CD4-positive, alpha-beta T cell treated with Interleukin-10 for 1 hour (primary cell): ENCODE data around the gene TPPP.
"Not testable (repeated sequence)": the region's sequence is repeated elsewhere in the genome, so short reads cannot be mapped to it uniquely, and the experiment has no call there.

Source experiments
- DNase-seq: peaks from one replicate; pipeline ENCODE4 v3.0.0-alpha.2; 2020

Gene TPPP

GRCh38 chr5:692529-693041 lies 567 bp downstream of the TPPP start:
- peak; percentile 50 for DNase-seq

- DNase-seq: no peak
Measured at GRCh38 chr5:691817-692528, 1.2 kb downstream of the TPPP start.

DNA sequence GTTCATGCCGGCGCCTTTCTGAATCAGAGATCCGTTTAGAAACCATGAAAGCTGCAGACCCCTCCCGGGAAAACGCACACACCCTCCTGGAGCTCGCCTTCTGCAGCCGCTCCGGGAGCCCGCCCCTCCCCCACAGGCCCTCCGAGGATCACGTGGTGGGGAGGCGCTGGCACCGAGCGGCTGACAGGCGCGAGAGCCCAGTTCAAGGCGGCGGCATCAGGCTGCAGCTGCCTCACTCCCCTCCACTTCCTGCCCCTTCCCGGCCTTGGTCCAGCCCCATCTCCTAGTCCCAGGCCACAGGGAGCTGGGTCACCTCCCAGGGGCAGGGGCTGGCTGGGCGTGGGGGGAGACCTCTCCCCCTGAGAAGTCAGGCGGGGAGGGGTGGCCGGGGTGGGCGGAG lies 2.1 kb downstream of the TPPP start:
- not testable (repeated sequence) for DNase-seq

- not testable (repeated sequence) for DNase-seq
Measured at GRCh38 chr5:690293-690692, 2.9 kb downstream of the TPPP start.

DNA sequence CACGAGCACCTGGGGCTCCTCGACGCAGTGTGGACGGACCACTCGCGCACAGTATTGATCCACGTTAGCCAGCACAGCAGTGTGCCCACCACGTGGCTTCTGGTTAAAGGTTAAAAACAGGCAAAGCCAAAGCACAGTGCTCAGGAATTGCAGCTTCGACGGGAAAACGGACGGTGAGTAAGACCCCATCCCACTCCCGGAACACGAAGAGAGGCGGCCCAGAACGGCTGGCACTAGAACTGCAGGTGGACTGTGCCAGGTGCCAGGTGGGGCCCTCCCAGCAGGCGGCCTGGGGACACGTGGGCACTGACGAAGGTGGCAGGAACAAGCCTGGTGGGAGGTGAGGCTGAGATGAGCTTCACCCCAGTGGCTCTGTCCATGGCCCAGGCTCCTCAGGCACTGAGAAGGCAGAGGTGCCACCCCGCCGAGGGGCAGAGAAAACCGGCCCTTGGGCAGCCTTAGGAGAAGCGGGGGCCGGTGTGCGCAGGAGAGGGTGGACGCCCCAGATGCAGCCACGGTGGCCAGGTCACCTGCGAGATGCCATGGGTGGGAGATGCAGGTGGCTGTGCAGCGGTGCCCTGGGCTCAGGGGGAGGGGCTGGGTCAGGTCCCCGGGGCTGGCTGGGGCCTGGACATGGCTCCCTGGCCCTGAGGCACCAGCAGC lies 4.7 kb downstream of the TPPP start:
- DNase-seq: not testable (repeated sequence)

DNA sequence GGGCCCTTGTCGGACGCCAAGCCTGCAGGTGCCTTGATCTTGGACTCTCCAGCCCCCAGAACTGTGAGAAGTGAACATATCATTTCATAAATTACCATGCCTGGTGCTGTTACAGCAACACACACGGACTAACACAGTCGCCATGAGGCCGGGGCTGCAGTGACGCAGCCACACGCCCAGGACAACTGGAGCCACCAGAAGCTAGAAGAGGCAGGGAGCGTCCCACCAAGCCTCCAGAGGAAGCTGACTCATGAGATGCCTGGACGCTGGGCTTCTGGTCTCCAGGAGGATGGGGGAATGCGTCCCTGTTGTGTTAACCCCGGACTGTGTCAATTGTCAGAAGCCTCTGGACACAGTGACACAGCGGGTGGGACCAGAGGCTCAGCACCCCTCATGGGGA lies 6.2 kb downstream of the TPPP start:
- not testable (repeated sequence) for DNase-seq

DNA sequence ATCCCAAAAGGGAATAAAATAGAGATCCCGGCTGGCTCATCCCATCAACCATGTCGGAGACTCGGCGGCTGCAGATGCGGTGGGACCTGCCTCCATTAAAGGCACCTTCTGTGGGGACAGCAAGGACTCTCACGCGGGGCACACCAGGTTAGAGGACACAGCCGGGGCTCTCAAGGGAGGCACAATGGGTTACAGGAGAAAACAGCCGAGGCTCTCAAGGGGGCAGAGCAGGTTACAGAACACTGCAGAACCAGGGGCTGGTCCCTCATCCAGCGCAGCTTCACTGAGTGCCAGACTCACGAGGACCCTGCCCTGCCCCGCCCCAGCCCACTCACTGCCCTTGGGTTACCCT lies 7.0 kb downstream of the TPPP start:
- not testable (repeated sequence) for DNase-seq

DNA sequence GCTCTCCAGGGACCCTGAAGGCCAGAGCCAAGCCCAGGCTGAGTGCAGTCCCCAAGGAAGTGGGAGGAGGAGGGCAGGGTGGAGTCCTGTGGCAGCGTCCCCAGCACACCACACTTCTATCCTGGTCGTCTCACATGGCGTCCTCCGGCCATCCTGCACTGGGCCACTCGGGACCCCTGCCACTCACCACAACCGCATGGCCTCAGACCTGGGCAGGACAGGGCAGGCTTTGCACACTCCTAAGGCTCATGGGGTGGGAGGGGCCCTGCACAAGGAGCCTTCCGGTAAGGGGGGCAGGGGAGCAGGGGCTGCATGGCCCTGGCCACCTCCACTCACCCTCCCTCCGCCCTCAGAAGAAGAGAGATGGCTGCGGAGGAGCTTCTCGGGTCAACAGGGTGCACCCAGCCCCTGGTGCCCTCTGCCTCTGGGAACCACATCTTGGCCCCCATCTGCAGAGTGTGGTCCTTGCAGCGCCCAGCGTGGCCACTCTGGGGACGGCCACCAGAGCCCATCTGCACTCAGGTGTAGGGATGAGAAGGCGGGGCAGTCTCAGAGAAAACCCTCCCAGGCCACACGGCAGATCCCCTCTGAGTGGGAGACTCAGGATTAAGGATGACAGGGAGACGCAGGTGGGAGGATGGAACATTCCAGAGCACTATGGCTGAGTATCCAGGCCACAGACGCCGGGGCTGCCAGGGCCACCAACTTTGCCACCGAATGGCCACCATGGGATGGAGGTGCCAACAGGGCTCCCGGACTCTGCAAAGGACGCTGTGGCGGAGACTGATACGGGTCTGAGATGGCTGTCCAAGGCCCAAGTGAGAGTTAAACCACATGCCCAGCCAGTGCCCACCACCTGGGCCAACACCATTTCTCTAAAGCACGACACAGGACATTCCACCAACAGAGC lies 7.6 kb downstream of the TPPP start:
- no peak for DNase-seq

- no peak for DNase-seq
Measured at GRCh38 chr5:684751-685216, 8.4 kb downstream of the TPPP start.

DNA sequence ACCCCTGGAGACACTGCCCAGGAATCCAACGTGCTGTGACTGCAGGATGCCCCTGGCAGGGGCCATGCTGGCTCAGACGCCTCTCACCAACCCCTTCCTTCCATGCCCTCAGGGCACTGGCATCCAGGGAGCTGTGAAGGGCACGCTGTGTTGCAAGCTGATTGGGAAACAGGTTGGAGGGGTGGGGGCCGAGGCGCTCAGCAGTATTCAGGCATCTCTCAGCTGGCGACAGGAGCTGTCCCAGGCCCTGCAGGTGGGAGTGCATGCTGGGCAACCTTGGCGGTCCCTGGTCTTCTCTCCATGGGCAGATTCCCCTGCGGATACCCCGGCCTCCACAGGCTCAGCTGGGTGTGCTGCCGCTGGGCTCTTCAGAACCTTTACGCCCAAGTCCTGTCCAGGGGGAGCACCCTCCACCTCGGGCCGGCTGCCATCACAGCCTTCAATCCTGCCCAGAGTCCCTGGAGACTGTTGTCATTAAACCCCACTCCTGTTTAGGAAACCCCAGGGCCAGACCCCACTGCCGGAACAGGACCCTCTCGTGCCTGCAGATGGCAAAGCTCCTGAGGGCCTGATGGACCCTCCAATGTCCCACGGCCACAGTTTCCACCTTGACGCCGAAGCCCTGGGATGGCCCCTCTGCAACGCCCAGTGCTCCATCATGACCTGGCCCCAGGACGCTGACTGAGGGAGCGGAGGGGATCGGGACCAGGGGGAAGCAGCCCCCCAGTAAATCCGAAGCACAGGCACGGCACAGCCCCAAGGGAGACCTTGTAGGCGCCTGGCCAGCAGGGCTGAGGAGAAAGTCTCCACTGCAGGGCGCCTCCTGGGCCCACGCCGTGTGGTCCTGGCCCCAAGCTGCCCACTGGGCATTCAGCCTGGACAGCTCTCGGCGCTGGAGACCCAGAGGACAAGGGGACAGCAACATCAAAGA lies 9.3 kb downstream of the TPPP start:
- DNase-seq: no peak

DNA sequence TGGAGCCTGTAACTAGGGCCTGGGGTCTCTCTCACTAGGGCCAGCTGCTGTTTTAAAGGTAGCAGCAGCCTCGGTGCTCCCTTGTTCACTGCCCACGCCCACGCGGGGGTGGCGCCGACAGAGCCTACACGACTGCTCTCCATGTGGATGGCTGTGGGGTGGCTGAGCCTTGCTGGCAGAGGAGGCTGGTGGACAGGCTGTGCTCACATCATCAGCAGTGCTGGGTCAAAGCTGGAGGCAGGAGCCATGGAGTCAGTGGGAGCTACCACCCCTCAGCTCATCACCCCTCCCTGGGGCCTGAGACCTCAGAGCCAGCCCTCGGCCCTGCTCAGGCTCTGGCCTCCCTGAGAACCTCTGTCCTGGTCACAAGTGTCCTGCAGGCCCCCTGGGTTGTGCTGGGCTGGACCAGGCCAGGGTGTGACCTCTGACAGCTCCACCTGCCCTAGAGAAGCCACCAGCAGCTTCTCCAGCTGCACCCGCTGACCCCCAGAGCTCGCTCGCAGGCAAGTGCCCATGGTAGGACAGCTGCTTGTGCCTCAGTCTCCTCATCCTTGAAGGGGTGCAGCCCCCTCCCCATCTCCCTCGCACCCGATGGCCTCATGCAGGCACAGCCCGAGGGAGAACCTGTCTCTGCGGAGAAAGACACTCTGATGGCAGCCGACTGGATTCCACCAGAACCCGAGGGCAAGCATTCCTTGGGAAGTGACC lies 10.3 kb downstream of the TPPP start:
- not testable (repeated sequence) for DNase-seq

DNA sequence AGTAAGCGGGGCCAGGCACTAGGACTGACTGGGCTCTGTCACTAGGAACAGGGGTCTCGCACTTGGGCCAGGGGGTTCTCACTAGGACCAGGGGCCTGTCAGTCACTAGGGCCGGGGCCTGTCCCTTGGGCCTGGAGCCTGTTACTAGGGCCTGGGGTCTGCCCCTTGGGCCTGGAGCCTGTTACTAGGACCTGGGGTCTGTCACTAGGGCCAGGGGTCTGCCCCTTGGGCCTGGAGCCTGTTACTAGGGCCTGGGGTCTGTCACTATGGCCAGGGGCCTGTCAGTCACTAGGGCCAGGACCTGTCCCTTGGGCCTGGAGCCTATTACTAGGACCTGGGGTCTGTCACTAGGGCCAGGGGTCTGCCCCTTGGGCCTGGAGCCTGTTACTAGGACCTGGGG lies 10.9 kb downstream of the TPPP start:
- DNase-seq: not testable (repeated sequence)

- not testable (repeated sequence) for DNase-seq
Measured at GRCh38 chr5:681317-682191, 11.6 kb downstream of the TPPP start.

DNA sequence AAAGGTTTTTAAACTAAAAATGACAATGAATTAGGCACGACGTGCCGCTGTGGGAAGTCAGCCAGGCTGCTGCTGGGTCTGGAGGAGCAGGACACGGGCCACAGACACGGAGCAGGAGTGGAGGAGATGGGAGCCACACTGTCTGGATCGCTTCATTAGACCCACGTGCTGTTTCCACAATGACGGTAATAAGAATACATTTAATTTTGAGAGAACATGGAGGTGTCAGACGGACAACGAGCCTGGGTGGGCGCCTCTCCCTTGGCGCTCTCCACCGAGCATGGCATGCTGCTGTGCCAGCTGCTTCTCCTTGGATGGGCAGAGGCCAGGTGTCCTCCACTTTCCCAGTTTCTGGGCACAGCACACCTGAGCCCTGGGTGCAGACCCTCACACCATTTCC lies 12.3 kb downstream of the TPPP start:
- DNase-seq: not testable (repeated sequence)

DNA sequence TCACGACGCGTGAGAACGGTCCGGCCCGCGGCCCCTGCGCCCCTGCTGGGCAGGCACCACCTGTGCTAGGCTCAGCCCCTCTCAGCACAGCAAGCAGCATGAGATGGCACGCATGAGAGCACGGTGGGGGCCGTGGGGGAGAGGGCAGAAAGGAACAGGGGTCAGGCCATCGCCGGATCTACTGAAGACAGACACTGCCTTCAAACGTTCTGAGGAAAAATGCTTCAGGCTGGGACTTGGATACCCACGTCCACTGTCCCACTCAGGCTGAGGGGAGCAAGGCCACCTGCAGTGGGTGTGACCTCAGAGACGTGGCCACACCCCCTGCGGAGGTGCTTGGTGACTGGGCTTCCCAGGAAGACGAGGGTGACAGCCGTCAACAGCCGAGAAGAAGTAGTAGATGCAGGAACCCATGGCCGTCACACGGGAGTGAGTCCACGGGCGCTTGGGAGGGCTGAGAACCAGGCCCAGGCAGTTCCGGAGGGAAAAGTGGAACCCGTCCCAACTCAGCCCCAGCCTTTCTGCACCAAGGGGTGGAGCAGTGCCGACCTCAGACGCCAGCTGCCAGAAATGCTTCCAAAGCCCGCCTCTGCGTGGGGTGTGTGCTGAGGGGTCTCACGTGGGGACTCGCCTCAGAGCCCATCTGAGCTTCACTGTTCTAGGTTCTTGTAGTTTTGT lies 12.9 kb downstream of the TPPP start:
- not testable (repeated sequence) for DNase-seq

DNA sequence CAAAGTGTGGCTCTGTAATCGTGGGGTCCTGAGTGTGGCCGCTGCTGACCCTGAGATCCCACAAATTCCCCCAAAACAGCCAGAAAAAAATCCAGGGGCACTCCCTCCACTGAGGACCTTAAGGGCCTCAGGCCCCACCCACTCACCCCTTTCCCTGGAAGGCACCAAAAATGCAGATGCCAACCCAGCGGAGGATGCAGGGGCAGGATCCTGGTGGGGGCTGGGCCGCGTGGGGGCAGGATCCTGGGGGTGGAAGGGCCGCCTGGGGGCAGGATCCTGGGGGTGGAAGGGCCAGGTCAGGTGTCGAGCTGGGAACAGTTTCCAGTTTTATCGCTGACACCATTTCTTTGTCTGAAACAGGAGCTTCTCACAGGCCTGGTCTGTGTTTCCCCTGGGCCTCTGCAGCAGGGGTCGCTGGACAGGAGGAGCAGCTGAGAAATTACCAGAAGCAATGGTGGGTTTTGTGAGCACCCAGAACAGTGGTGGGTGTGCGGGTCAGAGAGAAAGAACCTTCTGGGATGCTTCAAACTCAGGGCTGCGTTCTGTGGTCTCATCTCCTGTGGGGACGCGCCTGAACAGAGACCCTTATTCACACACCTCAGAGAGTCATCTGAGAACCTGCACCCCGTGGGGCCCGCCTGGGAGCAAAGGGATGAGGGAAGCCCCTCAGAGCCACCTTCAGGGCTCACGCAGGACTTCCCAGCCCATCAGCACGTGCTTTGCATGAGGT lies 13.8 kb downstream of the TPPP start:
- not testable (repeated sequence) for DNase-seq

DNA sequence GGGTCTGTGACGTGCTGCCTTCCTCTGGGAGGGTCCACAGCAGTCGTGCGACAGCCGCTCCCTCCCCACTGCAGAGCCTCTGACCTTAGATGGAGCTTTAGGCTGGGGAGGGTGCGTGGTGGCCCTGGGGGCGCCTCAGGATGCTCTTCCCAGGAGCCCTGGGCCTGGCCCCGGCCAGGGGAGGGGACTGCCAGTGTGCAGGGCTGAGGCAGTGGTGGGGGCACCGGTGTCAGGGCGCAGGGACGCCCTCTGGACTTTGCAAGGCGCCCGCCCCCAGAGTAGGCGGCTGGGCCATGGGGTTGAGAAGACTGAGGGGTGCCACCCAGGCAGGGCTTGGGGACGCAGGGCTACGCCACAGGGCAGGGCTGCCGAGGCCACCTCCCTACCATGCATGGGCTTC lies 14.6 kb downstream of the TPPP start:
- not testable (repeated sequence) for DNase-seq

DNA sequence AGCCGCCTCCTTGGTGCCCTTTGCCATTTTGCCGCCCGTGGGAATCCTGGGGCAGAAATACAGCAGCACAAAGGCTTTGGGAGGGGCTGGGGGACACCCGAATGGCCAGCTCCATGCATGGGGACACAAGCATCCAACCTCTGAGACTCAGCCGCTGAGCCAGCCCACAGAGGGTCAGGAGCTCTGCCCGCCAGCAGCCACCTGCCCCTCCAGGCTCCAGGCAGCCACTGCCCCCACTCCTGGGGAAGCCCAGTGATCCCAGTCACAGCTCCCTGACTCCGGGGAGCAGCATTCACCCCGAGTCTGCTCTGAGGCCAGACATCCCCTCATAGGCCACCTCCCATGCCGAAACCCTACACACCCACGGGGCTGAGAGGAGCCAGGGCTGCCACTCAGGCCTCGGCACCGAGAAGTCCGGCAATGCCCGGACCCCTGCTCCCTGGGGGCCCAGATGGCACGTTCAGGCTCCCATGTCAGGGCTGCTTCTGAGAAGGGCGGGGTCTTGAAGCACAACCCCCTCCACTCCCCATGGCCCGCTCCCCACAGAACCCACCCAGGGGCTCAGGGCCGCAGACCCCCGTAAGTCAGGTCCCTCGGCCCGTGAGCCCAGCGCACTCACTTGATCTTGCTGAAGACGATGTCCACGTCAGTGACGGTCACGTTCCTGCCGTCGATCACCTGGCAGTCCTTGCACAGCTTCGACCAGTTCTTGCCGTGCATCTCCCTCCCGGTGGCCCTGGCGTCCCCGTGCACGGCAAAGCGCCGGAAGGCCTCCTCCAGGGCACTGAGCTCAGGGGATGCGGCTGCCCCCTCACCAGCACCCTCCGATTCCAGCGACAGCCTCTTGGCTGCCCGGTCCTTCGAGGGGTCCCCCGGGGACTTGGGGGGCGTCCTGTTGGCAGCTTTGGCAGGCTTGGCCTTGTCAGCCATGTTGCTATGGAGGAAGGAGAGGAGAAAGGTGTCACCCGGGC lies 15.7 kb downstream of the TPPP start:
- no peak for DNase-seq
